Measurements from ENCODE around the gene CHPF2.

CHPF2 gene

GRCh38 chr7:151247611-151248345 is 15.5 kb downstream of the CHPF2 start:
- H3K4me3 ChIP-seq (ENCODE audit: low read length) = peak overlapping the region; percentile 69
- no peak for TF ChIP-seq CTCF (conservative IDR thresholded peaks at IDR 0.05; ENCODE audit: low read depth, low read length)
- DNase-seq (ENCODE audit: low read depth) = no peak

GRCh38 chr7:151248346-151249033 is 16.2 kb downstream of the CHPF2 start, which contains the start of gene SMARCD3:
SMARCD3 (minus strand) TSS chr7:151248694; CDS start chr7:151248562, 132 bp downstream.
- peak within 1 kb of the TSS; percentile 69 for H3K4me3 ChIP-seq (ENCODE audit: low read length)
- no peak for TF ChIP-seq CTCF (conservative IDR thresholded peaks at IDR 0.05; ENCODE audit: low read depth, low read length)
- DNase-seq (ENCODE audit: low read depth) = no peak

- no peak for TF ChIP-seq CTCF (conservative IDR thresholded peaks at IDR 0.05; ENCODE audit: low read depth, low read length)
- peak overlapping the region; percentile 29 for H3K4me3 ChIP-seq (ENCODE audit: low read length)
- DNase-seq (ENCODE audit: low read depth) = no peak
Observed at GRCh38 chr7:151249034-151249731, 16.9 kb downstream of the CHPF2 start.

- no peak overlapping the region for H3K4me3 ChIP-seq (ENCODE audit: low read length)
- TF ChIP-seq CTCF (conservative IDR thresholded peaks at IDR 0.05; ENCODE audit: low read depth, low read length) = no peak
- DNase-seq (ENCODE audit: low read depth) = no peak
Observed at GRCh38 chr7:151249732-151250072, 17.4 kb downstream of the CHPF2 start.

GRCh38 chr7:151250181-151251132 is 18.2 kb downstream of the CHPF2 start:
- no peak overlapping the region for H3K4me3 ChIP-seq (ENCODE audit: low read length)
- DNase-seq (ENCODE audit: low read depth) = no peak
- no peak for TF ChIP-seq CTCF (conservative IDR thresholded peaks at IDR 0.05; ENCODE audit: low read depth, low read length)

- peak overlapping the region; percentile 34 for H3K4me3 ChIP-seq (ENCODE audit: low read length)
- no peak for DNase-seq (ENCODE audit: low read depth)
- TF ChIP-seq CTCF (conservative IDR thresholded peaks at IDR 0.05; ENCODE audit: low read depth, low read length) = no peak
Observed at GRCh38 chr7:151251328-151251688, 19.0 kb downstream of the CHPF2 start.

Measured in retinal pigment epithelial cell (primary cell).